GM20431 (cell line): ENCODE measurements around the gene SSMEM1.
"Not testable (repeated sequence)": the region's sequence is repeated elsewhere in the genome, so short reads cannot be mapped to it uniquely, and the experiment has no call there.

Experiments
- in situ Hi-C: fragments of 300-500 bp; cut with MseI, MboI; formaldehyde crosslinking; loops from one replicate; pipeline ENCODE4 v1.15.0; 2020; ENCODE audit warnings: low sequenced_read_pairs; ENCODE audit not compliant: unreplicated experiment

SSMEM1 gene

GRCh38 chr7:130210181-130210935 lies 2.7 kb downstream of the SSMEM1 start:
- in situ Hi-C loops = no loop called here

GRCh38 chr7:130213828-130214227 lies 6.2 kb downstream of the SSMEM1 start:
- in situ Hi-C loops = no loop called here

- in situ Hi-C loops = no loop called here
Observed at GRCh38 chr7:130216025-130216424, 8.4 kb downstream of the SSMEM1 start.

GRCh38 chr7:130216750-130217149 lies 9.1 kb downstream of the SSMEM1 start:
- in situ Hi-C loops = no loop called here

GRCh38 chr7:130218806-130219620 lies 11.4 kb downstream of the SSMEM1 start:
- in situ Hi-C loops = no loop called here

GRCh38 chr7:130219871-130220270 lies 12.2 kb downstream of the SSMEM1 start:
- in situ Hi-C loops = no loop called here

GRCh38 chr7:130221746-130222145 lies 14.1 kb downstream of the SSMEM1 start:
- in situ Hi-C loops = no loop called here

GRCh38 chr7:130223646-130224045 lies 16.0 kb downstream of the SSMEM1 start:
- in situ Hi-C loops = no loop called here

- in situ Hi-C loops = no loop called here
Observed at GRCh38 chr7:130224210-130224609, 16.6 kb downstream of the SSMEM1 start.

GRCh38 chr7:130224923-130225322 lies 17.3 kb downstream of the SSMEM1 start:
- in situ Hi-C loops = not testable (repeated sequence)

- in situ Hi-C loops = no loop called here
Observed at GRCh38 chr7:130226333-130226732, 18.7 kb downstream of the SSMEM1 start.

GRCh38 chr7:130227883-130228575 lies 20.4 kb downstream of the SSMEM1 start:
- in situ Hi-C loops = no loop called here

- in situ Hi-C loops = no loop called here
Observed at GRCh38 chr7:130228840-130229502, 21.3 kb downstream of the SSMEM1 start.

GRCh38 chr7:130229981-130230380 lies 22.3 kb downstream of the SSMEM1 start:
- in situ Hi-C loops = not testable (repeated sequence)

GRCh38 chr7:130231792-130232191 lies 24.1 kb downstream of the SSMEM1 start:
- in situ Hi-C loops = no loop called here

GRCh38 chr7:130232209-130232608 lies 24.5 kb downstream of the SSMEM1 start:
- in situ Hi-C loops = no loop called here

GRCh38 chr7:130234078-130234477 lies 26.4 kb downstream of the SSMEM1 start:
- in situ Hi-C loops = no loop called here

- in situ Hi-C loops = not testable (repeated sequence)
Observed at GRCh38 chr7:130236361-130236760, 28.7 kb downstream of the SSMEM1 start.

- in situ Hi-C loops = no loop called here
Observed at GRCh38 chr7:130240240-130240639, 32.6 kb downstream of the SSMEM1 start.
